AG09319 (cell line): ENCODE data around the gene HMGA1.
A peak's percentile ranks its signal among the peaks of the same experiment; 100 is the strongest.
"Not testable (repeated sequence)": the region's sequence is repeated elsewhere in the genome, so short reads cannot be mapped to it uniquely, and the experiment has no call there.

Source experiments
- DNase-seq: peaks from one replicate; pipeline ENCODE4 v3.0.0-alpha.2; 2010; ENCODE audit warnings: low read depth; ENCODE audit errors: extremely low read depth
- TF ChIP-seq, protein P1 (sequence below): IDR thresholded peaks from 2 replicates; pipeline ENCODE4 v1.5.1; 2011; ENCODE audit warnings: low read depth, mild to moderate bottlenecking, inconsistent platforms, low read length, moderate library complexity

HMGA1 gene

DNA sequence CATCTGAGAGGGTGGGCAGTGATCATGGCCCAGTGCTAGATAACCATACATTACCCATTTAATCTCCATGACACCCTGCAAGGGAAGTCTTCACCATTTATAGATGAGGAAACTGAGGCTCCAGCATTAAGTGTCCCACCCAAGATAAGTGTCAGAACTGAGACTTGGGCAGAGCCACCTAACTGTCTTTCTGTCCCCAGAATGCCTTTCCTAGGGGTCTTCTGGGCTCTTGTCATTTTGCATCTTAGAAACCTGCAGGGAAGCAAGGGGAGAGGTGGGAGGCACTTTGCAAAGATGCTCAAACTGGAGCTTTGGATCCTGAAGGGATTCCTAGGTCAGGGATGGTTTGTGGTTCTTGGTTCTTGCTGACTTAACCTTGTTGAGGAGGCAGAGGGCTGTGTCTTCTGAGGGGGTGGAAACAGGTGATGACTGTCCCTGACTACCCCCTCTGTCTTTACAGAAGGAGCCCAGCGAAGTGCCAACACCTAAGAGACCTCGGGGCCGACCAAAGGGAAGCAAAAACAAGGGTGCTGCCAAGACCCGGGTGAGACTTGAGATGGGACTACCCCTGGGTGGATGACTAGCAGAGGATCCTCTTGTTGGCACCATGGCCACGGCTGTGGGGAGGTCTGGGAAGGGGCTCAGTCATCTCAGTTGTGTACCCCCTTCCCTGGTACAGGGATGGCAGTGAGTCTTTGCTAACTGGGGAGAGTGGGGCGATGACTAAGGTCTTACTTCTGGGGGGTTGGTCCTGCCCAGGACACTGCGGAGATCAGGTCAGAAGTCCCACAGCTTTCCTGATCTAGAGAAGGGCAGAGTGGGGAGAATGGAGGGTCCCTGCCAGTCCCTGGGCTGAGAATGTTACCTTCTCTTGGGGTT lies 5.8 kb downstream of the HMGA1 start:
- TF ChIP-seq, protein P1, sequence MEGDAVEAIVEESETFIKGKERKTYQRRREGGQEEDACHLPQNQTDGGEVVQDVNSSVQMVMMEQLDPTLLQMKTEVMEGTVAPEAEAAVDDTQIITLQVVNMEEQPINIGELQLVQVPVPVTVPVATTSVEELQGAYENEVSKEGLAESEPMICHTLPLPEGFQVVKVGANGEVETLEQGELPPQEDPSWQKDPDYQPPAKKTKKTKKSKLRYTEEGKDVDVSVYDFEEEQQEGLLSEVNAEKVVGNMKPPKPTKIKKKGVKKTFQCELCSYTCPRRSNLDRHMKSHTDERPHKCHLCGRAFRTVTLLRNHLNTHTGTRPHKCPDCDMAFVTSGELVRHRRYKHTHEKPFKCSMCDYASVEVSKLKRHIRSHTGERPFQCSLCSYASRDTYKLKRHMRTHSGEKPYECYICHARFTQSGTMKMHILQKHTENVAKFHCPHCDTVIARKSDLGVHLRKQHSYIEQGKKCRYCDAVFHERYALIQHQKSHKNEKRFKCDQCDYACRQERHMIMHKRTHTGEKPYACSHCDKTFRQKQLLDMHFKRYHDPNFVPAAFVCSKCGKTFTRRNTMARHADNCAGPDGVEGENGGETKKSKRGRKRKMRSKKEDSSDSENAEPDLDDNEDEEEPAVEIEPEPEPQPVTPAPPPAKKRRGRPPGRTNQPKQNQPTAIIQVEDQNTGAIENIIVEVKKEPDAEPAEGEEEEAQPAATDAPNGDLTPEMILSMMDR: no peak
- no peak for DNase-seq

DNA sequence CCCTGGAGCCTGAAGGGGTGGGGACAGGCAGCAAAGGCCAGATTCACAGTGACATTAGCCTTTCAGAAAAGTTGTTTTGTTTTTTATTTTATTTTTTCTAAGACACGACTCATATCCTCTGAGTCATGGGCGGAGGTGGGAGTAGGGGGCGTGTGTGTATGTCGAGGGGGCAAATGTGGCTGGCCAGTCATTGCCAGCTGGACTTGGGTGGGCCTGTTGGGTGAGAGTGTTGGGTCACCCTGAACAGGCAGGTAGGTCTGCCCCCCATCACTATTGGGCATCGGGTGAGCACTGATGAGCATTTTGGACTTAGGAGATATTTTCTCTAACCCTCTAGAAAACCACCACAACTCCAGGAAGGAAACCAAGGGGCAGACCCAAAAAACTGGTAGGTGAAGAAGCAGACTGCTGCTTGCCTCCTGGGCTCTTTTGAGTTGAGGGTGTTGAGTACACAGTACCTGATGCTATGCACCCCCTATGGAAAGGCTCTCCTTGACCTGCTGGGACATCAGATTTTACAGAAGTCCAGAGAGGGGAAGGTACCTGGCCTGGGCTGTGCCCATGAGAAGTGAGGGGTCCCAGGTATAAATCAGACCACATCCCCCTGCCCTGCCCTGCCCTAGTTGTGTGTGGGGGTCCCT lies 6.6 kb downstream of the HMGA1 start:
- TF ChIP-seq, protein P1: no peak
- no peak for DNase-seq

DNA sequence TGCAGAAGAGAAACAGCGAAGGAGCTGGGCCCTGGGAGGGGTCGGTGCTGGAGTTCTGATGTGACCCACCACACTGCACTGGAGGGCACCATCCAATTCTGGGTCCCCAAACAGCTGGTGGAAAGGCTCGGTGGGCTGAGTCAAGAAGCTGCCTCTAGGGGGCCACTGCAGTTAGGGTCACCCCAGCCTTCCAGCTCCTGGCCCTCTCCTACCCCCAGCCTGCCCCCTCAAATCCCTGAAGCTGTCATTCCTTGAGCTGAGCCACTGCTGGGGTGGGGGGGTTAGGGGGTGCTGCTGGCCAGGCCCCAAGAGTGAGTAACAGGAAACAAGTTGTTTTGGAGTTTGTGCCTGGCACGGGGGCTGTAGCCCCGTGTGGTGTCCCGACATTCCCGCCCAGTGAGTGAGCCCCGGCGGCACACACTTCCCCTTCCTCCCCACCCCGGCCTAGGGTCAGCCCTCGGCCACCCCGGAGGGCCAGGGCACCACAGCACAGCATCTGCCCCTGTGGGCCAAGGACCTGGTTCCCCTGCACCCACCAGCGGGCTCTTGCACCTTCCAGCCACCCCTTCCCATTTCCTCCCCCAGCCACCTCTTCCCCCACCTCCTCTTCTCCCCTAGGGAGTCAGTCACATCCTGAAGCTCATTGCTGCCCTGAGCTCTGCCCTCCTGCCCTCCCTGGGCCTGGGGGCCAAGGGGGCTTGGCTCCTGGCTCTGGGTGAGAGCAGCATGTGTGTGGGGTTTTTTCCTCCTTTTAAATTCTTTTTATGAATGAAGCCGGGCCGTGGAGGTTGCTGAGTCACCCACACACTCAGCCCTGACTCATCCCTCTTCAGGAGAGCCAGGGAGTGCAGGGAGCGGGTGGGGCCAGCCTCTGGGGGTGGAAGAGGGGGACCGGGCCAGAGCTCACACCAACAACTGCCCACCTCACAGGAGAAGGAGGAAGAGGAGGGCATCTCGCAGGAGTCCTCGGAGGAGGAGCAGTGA lies 7.5 kb downstream of the HMGA1 start:
- TF ChIP-seq, protein P1: peak; percentile 49
- peak; percentile 63 for DNase-seq

DNA sequence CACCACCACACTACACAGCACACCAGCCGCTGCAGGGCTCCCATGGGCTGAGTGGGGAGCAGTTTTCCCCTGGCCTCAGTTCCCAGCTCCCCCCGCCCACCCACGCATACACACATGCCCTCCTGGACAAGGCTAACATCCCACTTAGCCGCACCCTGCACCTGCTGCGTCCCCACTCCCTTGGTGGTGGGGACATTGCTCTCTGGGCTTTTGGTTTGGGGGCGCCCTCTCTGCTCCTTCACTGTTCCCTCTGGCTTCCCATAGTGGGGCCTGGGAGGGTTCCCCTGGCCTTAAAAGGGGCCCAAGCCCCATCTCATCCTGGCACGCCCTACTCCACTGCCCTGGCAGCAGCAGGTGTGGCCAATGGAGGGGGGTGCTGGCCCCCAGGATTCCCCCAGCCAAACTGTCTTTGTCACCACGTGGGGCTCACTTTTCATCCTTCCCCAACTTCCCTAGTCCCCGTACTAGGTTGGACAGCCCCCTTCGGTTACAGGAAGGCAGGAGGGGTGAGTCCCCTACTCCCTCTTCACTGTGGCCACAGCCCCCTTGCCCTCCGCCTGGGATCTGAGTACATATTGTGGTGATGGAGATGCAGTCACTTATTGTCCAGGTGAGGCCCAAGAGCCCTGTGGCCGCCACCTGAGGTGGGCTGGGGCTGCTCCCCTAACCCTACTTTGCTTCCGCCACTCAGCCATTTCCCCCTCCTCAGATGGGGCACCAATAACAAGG lies 8.5 kb downstream of the HMGA1 start:
- not testable (repeated sequence) for DNase-seq

DNA sequence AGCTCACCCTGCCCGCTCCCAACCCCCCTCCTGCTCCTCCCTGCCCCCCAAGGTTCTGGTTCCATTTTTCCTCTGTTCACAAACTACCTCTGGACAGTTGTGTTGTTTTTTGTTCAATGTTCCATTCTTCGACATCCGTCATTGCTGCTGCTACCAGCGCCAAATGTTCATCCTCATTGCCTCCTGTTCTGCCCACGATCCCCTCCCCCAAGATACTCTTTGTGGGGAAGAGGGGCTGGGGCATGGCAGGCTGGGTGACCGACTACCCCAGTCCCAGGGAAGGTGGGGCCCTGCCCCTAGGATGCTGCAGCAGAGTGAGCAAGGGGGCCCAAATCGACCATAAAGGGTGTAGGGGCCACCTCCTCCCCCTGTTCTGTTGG lies 9.1 kb downstream of the HMGA1 start:
- DNase-seq: not testable (repeated sequence)

DNA sequence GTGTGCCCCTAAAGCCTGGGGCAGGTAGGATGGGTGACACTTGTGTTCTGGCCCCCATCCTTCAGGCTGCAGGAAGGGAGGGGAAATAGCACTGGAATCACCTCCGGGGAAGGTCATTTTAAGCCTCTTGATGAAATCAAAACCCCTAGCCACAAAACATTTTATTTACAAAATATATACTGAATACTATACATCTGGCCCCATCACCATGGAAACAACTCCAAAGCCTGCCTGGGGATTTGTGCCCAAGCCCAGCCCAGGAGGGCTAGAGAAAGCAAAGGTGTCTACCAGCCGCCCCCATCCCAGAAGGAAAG lies 9.5 kb downstream of the HMGA1 start:
- TF ChIP-seq, protein P1: no peak
- no peak for DNase-seq

DNA sequence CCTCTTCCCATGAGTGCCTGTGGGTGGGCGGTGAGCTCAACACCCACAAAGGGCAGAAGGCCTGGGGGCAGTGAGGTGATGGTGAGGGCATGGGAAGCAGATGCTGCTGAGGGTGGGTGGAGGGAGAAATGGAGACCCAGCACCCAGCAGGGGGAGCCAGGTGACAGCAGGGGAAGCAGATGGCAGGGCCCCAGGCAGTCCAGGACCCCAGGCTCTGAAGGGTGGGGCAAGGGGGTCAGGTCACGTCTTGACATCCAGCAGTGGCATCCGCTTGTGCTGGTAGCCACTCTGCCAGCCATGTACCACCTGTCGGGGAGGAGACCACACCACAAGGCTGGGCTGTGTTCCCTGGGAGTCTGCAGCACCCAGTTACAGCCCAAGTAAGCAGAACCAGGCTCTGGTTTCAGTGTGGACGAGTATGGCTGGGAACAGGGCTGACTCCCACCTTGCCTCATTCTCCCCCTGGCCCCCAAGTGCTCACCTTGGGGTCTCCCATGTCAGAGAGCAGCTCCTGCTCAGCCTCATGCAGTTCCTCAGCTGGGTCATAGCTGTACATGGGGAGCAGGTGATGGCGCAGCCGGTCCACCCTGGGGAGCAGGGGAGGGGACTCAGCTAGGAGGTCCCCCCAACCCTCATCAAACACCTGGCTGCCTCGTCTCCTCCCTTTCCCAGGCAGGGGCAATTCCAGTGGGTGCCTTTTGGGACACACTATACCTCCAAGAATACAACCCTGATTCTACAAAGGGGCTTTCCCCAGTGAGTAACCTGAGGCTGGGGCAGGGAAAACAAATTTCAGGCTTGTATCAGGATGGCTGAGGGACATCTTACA lies 10.1 kb downstream of the HMGA1 start:
- no peak for DNase-seq
- TF ChIP-seq, protein P1: peak; percentile 39
